IPS-15b (cell line): ENCODE results near the gene MMP21.

ENCODE experiments used
- H3K27me3 ChIP-seq: one replicate; pipeline ENCODE4 v1.6.1; 2013; ENCODE audit warnings: low read length; ENCODE audit not compliant: control insufficient read depth, insufficient read depth
- H3K36me3 ChIP-seq: one replicate; pipeline ENCODE4 v1.6.1; 2013; ENCODE audit warnings: low read length; ENCODE audit not compliant: control insufficient read depth, insufficient read depth
- H3K4me1 ChIP-seq: one replicate; pipeline ENCODE4 v1.6.1; 2013; ENCODE audit warnings: mild to moderate bottlenecking, low read length; ENCODE audit not compliant: control insufficient read depth, insufficient read depth
- H3K4me3 ChIP-seq: one replicate; pipeline ENCODE4 v1.5.1; 2013; ENCODE audit warnings: low read depth, low read length
- H3K9ac ChIP-seq: one replicate; pipeline ENCODE4 v1.6.1; 2013; ENCODE audit warnings: low read depth, mild to moderate bottlenecking, low read length
- H3K9me3 ChIP-seq: one replicate; pipeline ENCODE4 v1.6.1; 2013; ENCODE audit warnings: mild to moderate bottlenecking, low read length; ENCODE audit not compliant: control insufficient read depth, insufficient read depth

The MMP21 gene, protein sequence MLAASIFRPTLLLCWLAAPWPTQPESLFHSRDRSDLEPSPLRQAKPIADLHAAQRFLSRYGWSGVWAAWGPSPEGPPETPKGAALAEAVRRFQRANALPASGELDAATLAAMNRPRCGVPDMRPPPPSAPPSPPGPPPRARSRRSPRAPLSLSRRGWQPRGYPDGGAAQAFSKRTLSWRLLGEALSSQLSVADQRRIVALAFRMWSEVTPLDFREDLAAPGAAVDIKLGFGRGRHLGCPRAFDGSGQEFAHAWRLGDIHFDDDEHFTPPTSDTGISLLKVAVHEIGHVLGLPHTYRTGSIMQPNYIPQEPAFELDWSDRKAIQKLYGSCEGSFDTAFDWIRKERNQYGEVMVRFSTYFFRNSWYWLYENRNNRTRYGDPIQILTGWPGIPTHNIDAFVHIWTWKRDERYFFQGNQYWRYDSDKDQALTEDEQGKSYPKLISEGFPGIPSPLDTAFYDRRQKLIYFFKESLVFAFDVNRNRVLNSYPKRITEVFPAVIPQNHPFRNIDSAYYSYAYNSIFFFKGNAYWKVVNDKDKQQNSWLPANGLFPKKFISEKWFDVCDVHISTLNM

DNA sequence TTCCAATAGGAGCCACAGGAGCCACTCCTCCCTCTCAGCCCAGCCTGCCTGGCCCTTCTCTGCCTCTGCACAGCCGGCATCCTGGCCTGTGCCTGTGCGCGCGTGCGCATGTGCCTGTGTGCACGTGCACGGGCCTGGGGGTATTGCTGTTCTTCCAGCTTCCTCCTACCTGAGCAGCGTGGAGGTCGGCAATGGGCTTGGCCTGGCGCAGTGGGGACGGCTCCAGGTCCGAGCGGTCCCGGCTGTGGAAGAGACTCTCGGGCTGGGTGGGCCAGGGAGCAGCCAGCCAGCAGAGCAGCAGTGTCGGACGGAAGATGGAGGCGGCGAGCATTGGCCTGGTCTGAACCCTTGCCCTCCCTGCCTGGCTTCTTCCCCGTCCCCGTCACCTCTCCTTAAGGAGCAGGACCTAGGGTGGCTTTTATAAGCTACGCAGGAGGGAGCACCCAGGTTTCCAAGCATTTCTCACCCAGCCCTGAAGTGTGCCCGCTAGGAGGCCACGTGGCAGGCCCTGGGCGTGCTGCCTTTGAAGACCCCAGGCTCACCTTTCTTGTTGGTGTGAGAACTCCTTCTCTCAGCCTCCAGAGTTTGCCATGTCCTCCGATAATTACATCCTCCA lies at the start of gene MMP21:
Gene MMP21, minus strand, starts transcription at position 331 of the 616 bp plus-strand sequence. Its CDS starts 0 bp downstream, at position 331.
- no peaks in the 10 kb centered on the region for H3K4me1 ChIP-seq
- no peaks in the 10 kb centered on the region for H3K9me3 ChIP-seq
- no peaks in the 10 kb centered on the region for H3K36me3 ChIP-seq
- no peaks in the 10 kb centered on the region for H3K27me3 ChIP-seq
- H3K4me3 ChIP-seq = no peak within 1 kb of the TSS
- H3K9ac ChIP-seq = no peak within 1 kb of the TSS

DNA sequence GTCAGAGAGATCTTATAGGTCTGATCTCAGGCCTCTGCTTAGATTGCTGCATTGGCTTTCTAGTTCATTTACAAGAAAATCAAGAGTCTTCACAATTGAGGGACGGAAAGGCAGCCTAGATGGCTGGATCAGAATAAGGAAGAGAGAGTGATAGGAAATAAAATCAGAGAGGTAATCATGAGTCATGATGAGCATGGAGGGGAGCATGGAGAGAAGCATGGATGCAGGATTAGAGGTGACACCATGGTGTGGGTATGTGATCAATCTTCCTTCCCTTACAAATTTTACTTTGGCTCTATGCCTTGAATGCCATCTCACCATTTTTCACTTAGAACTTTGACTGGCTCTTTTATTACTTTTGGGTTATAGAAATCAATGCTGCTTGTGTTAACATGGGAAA lies 49.1 kb upstream of the MMP21 start:
- Histone ChIP-seq H3K9me3 (no peaks in the 10 kb centered on the region), H3K36me3 (peaks cover 17% of the 10 kb centered on the region), H3K4me3 (peak overlapping the region; percentile 99), H3K9ac (peak overlapping the region; percentile 14), H3K27me3 (no peaks in the 10 kb centered on the region), H3K4me1 (no peaks in the 10 kb centered on the region)

DNA sequence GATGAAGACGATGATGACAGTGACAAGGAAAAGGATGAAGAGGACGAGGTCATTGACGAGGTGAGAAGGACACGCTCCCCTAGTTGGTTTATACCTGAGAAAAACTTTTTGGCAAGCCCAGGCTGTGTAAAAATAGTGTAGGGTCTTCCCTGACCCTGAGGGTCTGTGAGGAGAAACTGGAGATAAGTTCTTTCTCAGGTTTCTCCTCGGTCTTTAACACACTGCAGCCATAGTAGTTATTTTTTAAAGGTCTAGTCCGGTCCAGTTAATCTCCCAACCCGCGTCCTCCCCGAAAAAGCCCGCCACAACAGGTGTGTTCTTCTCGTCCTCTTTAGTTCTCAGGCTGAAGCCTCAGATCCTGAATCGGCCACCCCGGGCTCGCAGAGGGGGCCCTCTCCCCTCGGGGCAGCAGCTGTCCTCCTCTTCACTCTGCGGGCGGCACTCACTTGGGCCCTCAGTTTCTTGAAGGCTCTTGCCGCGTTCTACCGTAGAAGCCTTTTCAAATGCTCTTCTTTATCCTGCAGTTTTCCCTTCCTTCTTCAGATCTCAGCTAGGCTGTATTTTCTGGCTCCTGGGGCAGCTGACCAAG lies 48.1 kb upstream of the MMP21 start:
- Histone ChIP-seq H3K4me1 (no peaks in the 10 kb centered on the region), H3K9me3 (no peaks in the 10 kb centered on the region), H3K27me3 (no peaks in the 10 kb centered on the region), H3K9ac (peak overlapping the region; percentile 99), H3K36me3 (peaks cover 10% of the 10 kb centered on the region), H3K4me3 (peak overlapping the region; percentile 99)

DNA sequence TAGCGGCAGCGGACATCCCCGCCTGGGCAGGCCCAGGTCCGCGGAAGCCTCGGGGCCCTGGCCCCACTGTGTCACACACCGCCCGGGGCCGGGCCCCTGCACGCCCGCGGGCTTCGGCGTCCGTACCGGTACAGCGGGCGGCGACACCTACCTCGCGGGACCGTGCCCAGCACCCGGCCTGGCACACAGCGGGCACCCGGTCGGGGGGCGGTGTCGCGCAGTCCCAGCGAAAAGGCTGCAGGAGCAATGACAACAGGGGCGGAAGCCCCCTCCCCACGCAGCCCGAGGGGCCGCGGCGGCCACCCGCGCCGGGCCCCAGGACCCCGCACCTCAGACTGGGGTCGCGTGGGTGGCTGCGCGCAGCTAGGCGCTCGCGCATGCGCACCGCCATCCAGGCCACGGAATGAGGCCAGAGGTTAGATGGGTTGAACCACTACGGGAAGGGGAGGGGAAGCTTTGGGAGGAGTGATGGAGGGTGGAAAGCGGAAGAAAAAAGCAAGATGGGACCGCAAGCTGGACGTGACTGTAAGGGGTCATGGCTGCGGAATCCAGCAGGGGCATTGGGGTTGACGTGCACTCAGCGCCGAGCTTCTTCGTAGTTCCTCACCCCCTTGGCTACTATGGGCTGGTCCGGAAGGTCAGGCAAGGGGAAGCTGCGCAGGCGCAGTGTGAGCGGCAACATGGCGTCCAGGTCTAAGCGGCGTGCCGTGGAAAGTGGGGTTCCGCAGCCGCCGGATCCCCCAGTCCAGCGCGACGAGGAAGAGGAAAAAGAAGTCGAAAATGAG lies 47.4 kb upstream of the MMP21 start, which contains the start of the genes BCCIP and UROS:
Gene BCCIP, plus strand, starts transcription at position 669 of the 785 bp plus-strand sequence. Its CDS starts 12 bp downstream, at position 681.
Gene UROS, minus strand, starts transcription at position 381 of the 785 bp plus-strand sequence. CDS start 6,759 bp downstream, outside the sequence.
- peak within 1 kb of the TSS; percentile 99 for H3K9ac ChIP-seq
- H3K4me1 ChIP-seq = no peaks in the 10 kb centered on the region
- H3K9me3 ChIP-seq = no peaks in the 10 kb centered on the region
- peaks cover 4% of the 10 kb centered on the region for H3K36me3 ChIP-seq
- H3K27me3 ChIP-seq = no peaks in the 10 kb centered on the region
- peak within 1 kb of the TSS; percentile 99 for H3K4me3 ChIP-seq

DNA sequence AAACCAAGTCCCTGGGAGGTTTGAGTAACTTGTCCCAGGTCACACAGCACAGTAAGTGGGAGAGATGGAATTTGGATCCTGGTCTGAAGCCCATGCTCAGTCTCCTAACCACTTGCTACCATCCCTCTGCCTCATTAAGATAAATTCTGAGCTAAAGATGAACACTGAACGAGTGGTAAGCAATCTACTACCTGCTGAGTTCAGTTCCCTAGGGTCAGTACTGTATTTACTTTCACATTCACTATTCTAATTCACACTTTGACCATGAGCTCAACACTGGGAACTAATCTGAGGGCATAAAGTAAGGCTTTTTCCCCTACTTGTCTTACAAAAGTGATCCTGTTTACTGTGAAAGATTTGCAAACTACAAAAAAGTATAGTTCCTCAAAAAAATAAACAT lies 45.1 kb upstream of the MMP21 start:
- Histone ChIP-seq H3K4me1 (no peaks in the 10 kb centered on the region), H3K9me3 (no peaks in the 10 kb centered on the region), H3K27me3 (no peaks in the 10 kb centered on the region), H3K36me3 (peaks cover 2% of the 10 kb centered on the region), H3K9ac (no peak overlapping the region), H3K4me3 (no peak overlapping the region)

DNA sequence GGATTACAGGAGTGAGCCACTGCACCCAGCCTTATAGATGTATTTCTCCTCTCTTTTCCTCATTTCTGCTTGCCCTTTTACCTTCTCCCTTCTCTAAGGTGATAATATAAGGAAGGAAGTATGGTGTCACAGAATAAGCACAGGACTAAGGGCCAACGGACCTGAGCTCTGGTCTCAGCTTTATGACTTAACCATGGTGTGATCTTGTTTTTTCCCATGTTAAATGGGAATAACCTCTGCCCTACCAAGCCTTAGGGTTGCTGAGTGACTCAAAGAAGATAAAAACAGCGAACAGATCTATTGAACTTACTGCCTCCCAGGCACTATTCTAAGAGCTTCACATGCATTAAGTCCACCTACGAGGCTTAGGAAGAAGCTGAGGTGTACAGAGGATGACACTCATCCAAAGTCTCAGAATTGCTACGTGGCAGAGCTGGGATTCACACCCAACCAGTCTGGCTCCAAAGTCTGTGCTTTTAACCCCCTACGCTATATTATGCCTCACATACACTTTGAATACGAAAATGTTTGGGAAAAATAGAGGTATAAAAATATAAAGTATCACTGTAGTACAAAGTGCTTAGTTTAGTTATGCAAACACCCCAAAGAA lies 41.8 kb upstream of the MMP21 start:
- H3K9ac ChIP-seq = no peak overlapping the region
- no peaks in the 10 kb centered on the region for H3K9me3 ChIP-seq
- H3K4me3 ChIP-seq = no peak overlapping the region
- peaks cover 6% of the 10 kb centered on the region for H3K36me3 ChIP-seq
- no peaks in the 10 kb centered on the region for H3K4me1 ChIP-seq
- H3K27me3 ChIP-seq = no peaks in the 10 kb centered on the region

DNA sequence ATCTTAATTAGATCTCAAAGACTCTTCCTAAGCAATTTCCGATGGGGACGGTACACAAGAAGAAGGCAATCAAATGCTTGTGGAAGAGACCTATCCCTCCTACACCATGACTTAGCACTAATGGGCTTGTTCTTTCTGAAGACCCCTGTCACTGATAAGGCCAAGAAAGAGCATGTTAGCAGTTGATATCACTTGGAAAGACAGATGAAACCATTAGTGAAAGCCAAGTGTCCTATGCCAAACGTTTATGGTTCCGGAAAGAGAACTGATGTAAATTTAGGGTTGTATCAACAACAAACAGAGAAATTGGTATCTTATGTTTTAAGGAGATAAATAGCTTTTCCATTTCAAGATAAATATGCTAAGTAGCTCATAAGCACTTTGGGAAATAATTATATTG lies 40.9 kb upstream of the MMP21 start:
- Histone ChIP-seq H3K9ac (no peak overlapping the region), H3K9me3 (no peaks in the 10 kb centered on the region), H3K4me1 (no peaks in the 10 kb centered on the region), H3K27me3 (no peaks in the 10 kb centered on the region), H3K4me3 (no peak overlapping the region), H3K36me3 (peaks cover 6% of the 10 kb centered on the region)

DNA sequence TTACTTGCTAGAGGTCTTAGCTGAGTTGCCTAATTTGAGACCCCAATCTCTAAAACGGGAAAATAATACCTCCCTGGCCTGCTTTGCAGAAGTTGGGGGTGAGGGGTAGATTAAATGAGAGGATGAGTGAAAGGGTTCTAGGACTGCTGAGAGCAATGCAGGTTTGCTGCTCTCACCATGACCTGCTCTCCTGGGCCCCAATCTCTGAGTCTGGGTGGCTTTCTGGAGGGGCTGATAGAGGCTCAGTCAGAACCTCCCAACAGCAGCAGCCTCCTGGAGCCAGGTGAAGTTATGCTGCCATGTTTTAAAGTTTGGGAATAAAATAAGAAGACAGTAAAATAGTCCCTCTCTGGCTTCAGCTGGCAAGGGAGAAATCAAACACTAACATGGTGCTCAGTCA lies 40.1 kb upstream of the MMP21 start:
- H3K9ac ChIP-seq = no peak overlapping the region
- H3K9me3 ChIP-seq = no peaks in the 10 kb centered on the region
- H3K36me3 ChIP-seq = peaks cover 9% of the 10 kb centered on the region
- no peak overlapping the region for H3K4me3 ChIP-seq
- no peaks in the 10 kb centered on the region for H3K4me1 ChIP-seq
- H3K27me3 ChIP-seq = no peaks in the 10 kb centered on the region

DNA sequence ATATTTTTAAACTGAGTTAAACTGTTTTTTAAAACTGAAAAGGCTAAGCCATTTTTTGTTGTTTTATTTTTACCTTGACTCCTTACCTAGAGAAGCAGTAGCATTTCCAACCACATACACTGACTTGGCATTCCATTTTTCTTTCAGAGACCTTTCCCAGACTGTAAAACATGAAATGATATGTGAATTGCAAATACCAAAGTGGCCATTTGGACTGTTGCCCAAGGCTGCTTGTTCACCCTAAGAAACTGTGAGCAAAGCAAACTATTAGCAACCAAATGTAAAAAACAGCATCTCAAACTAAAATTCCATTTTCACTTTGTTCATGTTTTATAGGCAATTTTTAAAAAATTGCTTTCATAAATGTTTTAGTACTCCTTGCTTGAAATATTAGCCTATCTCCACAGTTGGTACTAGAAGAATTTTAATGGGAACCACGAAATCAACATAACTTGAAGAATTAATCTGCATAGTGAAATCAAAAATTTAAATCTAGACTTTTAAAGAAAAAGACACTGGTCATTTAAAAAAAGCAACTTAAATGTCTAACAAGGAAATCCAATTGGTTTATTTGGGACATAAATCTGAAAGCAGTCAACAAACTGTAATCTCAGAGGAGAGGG lies 36.6 kb upstream of the MMP21 start:
- no peak overlapping the region for H3K9ac ChIP-seq
- H3K27me3 ChIP-seq = no peaks in the 10 kb centered on the region
- H3K36me3 ChIP-seq = peaks cover 12% of the 10 kb centered on the region
- no peaks in the 10 kb centered on the region for H3K4me1 ChIP-seq
- H3K4me3 ChIP-seq = no peak overlapping the region
- no peaks in the 10 kb centered on the region for H3K9me3 ChIP-seq

DNA sequence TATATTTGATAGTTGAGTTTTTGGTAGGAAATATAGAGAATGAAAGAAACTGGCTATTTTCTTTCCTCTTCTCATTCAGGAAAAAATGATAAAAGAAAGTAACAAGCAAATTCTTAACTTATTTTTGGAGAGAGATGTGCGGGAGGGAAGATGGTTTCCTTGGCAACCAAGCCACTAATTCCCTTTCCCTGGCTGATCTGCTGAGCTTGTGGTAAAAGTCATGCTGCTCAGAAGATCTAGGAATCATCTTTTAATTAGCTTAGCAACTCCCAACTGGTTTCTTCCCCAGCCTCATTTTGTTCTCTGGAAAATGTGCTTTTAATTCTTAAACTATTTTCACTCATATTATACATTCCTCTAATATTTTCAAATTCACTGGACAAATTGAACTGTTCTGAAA lies 35.6 kb upstream of the MMP21 start:
- H3K36me3 ChIP-seq = peaks cover 12% of the 10 kb centered on the region
- H3K9ac ChIP-seq = no peak overlapping the region
- no peaks in the 10 kb centered on the region for H3K27me3 ChIP-seq
- H3K9me3 ChIP-seq = no peaks in the 10 kb centered on the region
- no peaks in the 10 kb centered on the region for H3K4me1 ChIP-seq
- no peak overlapping the region for H3K4me3 ChIP-seq
